CD4-positive, CD25-positive, alpha-beta regulatory T cell (primary cell): ENCODE data around the gene HOXD11. TPM values are rescaled to one million over a fixed set of nuclear protein-coding genes. Genes with fewer than 3 reads are reported as not detected.

Experiments used
- ATAC-seq, 2 donors: fragments of 150-1000 bp; cut with Tn5 transposase; one replicate each; pipeline ENCODE4 v1.10.0; 2021; ENCODE audit warnings: low read depth in 2 of 2, moderate number of reproducible peaks in 2 of 2, moderate library complexity in 1 of 2
- DNase-seq, 3 donors: peaks; one replicate each; pipeline versions ENCODE4 v3.0.0 to v3.0.0-alpha.2; 2012 to 2022; ENCODE audit warnings: mixed read lengths in 1 of 3
- H3K27ac ChIP-seq: one replicate; pipeline ENCODE4 v1.7.0; 2013; ENCODE audit warnings: mild to moderate bottlenecking, low read length; ENCODE audit not compliant: insufficient read depth, poor library complexity, severe bottlenecking
- H3K27me3 ChIP-seq: one replicate; pipeline ENCODE4 v1.7.0; 2013; ENCODE audit warnings: low read length; ENCODE audit not compliant: control insufficient read depth, insufficient read depth
- H3K36me3 ChIP-seq: one replicate; pipeline ENCODE4 v1.7.0; 2013; ENCODE audit warnings: mild to moderate bottlenecking, low read length, moderate library complexity; ENCODE audit not compliant: control insufficient read depth, insufficient read depth
- H3K4me1 ChIP-seq: 2 replicates; pipeline ENCODE4 v1.7.0; 2013; ENCODE audit warnings: mild to moderate bottlenecking, low read length; ENCODE audit not compliant: insufficient read depth, control insufficient read depth, poor library complexity, severe bottlenecking
- H3K4me3 ChIP-seq: one replicate; pipeline ENCODE4 v1.7.0; 2013; ENCODE audit warnings: low read depth, mild to moderate bottlenecking, low read length, moderate library complexity
- H3K9me3 ChIP-seq, 2 experiments: 1 replicate in 1 of 2; 2 replicates in 1 of 2; pipeline ENCODE4 v1.7.0; 2013; ENCODE audit warnings: low read length in 2 of 2, mild to moderate bottlenecking in 1 of 2, moderate library complexity in 1 of 2; ENCODE audit not compliant: control insufficient read depth in 2 of 2
- H3K27ac Mint-ChIP-seq, 3 donors: one replicate each; pipeline ENCODE4 v1.8.0; 2020 to 2022; ENCODE audit warnings: mild to moderate bottlenecking in 3 of 3, mixed read lengths in 3 of 3, moderate library complexity in 2 of 3
- H3K27me3 Mint-ChIP-seq: one replicate; pipeline ENCODE4 v1.8.0; 2022; ENCODE audit warnings: mild to moderate bottlenecking, mixed read lengths
- H3K36me3 Mint-ChIP-seq: one replicate; pipeline ENCODE4 v1.8.0; 2020; ENCODE audit warnings: mixed read lengths
- H3K4me1 Mint-ChIP-seq, 4 donors: one replicate each; pipeline ENCODE4 v1.8.0; 2020 to 2022; ENCODE audit warnings: mixed read lengths in 4 of 4, mild to moderate bottlenecking in 1 of 4
- H3K4me3 Mint-ChIP-seq, 4 donors: one replicate each; pipeline ENCODE4 v1.8.0; 2020 to 2022; ENCODE audit warnings: mild to moderate bottlenecking in 4 of 4, mixed read lengths in 4 of 4, moderate library complexity in 3 of 4
- H3K9me3 Mint-ChIP-seq, 7 donors: one replicate each; pipeline ENCODE4 v1.8.0; 2020 to 2022; ENCODE audit warnings: mixed read lengths in 7 of 7, mild to moderate bottlenecking in 3 of 7, moderate library complexity in 2 of 7
- polyA plus RNA-seq, 4 donors: library from polyadenylated mRNA; unstranded; fragments of 300-500 nt; fragmentation: Illumina TruSeq; gene quantifications; one replicate each; pipeline ENCODE4 v1.2.3, GENCODE V29; 2021
- total RNA-seq: library from RNA; stranded (reverse); gene quantifications from one replicate; pipeline ENCODE4 v1.2.3, GENCODE V29; 2022

The HOXD11 gene
- total and polyA plus RNA-seq, 5 donors from 2014 or later: not detected

DNA sequence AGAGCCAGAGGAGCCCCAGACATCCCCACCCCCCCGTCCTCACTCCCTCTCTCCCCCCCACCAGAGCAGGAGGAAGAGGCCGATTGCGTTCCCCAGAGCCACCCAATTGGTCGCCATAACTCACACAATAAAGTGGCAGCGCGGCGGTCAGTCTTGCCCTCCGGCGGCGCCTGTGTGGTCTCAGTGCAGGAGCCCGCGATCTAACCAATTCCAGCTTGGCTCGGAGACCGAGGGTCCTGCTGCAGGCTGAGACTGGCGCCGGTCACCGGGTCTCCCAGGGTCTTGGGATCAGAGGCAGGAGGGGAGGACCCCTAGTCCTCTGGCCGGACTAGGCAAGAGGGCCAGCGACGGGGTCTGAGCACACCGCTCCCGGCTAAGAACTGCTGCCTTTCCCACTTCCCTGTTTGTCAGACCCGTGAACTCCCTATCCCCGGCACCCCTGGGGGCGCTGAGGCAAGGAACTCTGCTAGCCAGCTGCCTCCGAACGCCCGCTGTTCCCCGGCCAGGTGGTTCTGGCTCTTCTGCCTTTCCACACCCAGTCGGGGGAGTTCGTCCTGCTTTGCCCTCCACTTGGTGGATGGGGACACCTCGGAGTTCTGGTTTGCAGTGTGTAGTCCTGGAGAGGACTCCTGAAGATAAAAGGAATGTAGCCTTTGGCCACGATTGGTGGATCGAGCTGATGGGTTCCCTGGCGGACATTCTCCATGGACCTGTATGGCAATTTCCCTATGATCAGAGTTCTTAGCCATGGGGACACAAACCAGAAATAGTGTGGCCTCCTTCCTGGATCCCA, 8.5 kb upstream of the HOXD11 start:
- Mint-ChIP-seq H3K4me3 (peak overlapping the region in 1 of 4 donors; percentile 32), H3K27me3 (peaks cover 97% of the 10 kb centered on the region), H3K27ac (no peak overlapping the region), H3K4me1 (peaks cover 10 to 34% (median 25%) of the 10 kb centered on the region in 4 donors), H3K9me3 (peaks cover 0 to 24% (median 2%) of the 10 kb centered on the region in 7 donors), H3K36me3 (no peaks in the 10 kb centered on the region)
- Histone ChIP-seq H3K9me3 (peaks cover 6 to 21% of the 10 kb centered on the region in 2 experiments), H3K4me3 (no peak overlapping the region), H3K27me3 (peaks cover 65% of the 10 kb centered on the region), H3K36me3 (no peaks in the 10 kb centered on the region), H3K27ac (no peak overlapping the region), H3K4me1 (peaks cover 19% of the 10 kb centered on the region)
- no peak for ATAC-seq
- no peak for DNase-seq

DNA sequence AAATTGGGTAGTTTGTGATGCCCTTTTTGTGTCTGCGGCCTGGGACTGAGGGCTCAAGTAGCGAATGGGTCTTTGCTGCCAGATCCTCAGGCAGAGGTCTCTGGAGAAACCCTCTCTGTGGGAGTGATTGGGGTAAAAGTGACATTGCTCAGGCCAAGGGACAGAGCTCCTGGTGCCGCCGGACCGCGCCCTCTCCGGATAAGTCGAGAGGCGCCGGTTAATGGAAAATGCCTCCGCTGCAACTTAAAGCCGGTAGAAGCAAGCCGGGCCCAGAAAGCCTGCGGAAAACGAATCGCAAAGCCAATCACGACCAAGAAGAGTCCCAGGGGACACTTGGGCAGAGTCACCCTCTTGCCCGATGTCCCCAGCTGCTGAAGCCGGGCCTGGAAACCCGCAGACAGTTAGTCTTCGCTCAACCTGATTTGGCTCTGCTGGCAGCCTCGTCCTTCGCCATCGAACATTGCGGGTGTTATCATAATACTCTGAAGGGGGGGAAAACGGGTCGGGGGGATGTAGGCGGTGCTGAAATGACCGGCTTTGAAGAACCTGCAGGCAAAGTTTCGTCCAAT, 7.8 kb upstream of the HOXD11 start:
- no peak for ATAC-seq
- Histone ChIP-seq H3K9me3 (peaks cover 5 to 19% of the 10 kb centered on the region in 2 experiments), H3K36me3 (no peaks in the 10 kb centered on the region), H3K27ac (no peak overlapping the region), H3K4me3 (no peak overlapping the region), H3K4me1 (peaks cover 19% of the 10 kb centered on the region), H3K27me3 (peaks cover 60% of the 10 kb centered on the region)
- peaks cover 97% of the 10 kb centered on the region for H3K27me3 Mint-ChIP-seq
- DNase-seq: no peak
- peaks cover 6 to 28% (median 20%) of the 10 kb centered on the region in 4 donors for H3K4me1 Mint-ChIP-seq
- H3K4me3 Mint-ChIP-seq: peak overlapping the region in 1 of 4 donors; percentile 58
- peaks cover 0 to 17% (median 0%) of the 10 kb centered on the region in 7 donors for H3K9me3 Mint-ChIP-seq
- no peak overlapping the region for H3K27ac Mint-ChIP-seq
- H3K36me3 Mint-ChIP-seq: no peaks in the 10 kb centered on the region

DNA sequence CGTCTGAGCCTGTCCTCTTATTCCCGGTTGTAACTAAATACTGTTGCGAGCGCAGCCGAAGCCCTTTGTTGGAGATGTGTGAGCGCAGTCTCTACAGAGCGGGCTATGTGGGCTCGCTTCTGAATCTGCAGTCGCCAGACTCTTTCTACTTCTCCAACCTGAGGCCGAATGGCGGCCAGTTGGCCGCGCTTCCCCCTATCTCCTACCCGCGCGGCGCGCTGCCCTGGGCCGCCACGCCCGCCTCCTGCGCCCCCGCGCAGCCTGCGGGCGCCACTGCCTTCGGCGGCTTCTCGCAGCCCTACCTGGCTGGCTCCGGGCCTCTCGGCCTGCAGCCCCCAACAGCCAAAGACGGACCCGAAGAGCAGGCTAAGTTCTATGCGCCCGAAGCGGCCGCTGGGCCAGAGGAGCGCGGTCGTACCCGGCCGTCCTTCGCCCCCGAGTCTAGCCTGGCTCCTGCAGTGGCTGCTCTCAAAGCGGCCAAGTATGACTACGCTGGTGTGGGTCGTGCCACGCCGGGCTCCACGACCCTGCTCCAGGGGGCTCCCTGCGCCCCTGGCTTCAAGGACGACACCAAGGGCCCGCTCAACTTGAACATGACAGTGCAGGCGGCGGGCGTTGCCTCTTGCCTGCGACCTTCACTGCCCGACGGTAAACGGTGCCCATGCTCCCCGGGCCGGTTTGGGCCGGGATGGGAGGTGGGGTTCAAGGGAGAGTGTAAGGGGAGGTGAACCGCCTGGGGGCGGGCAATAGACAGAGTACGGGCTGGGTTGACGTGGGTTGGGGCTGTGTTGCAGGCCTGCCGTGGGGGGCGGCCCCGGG, 7.1 kb upstream of the HOXD11 start, which contains the start of gene HOXD12:
TSS of gene HOXD12 (plus strand) at position 68 of the 819 bp plus-strand sequence. CDS start at position 75, 7 bp downstream.
- Histone ChIP-seq H3K4me1 (peaks cover 19% of the 10 kb centered on the region), H3K9me3 (peaks cover 3 to 15% of the 10 kb centered on the region in 2 experiments), H3K27ac (no peak within 1 kb of the TSS), H3K4me3 (no peak within 1 kb of the TSS), H3K36me3 (no peaks in the 10 kb centered on the region), H3K27me3 (peaks cover 53% of the 10 kb centered on the region)
- no peaks in the 10 kb centered on the region for H3K36me3 Mint-ChIP-seq
- H3K27ac Mint-ChIP-seq: no peak within 1 kb of the TSS
- H3K4me3 Mint-ChIP-seq: peak within 1 kb of the TSS in 2 of 4 donors; percentile 13 to 58
- H3K4me1 Mint-ChIP-seq: peaks cover 6 to 29% (median 20%) of the 10 kb centered on the region in 4 donors
- H3K9me3 Mint-ChIP-seq: peaks cover 0 to 13% (median 0%) of the 10 kb centered on the region in 7 donors
- peaks cover 97% of the 10 kb centered on the region for H3K27me3 Mint-ChIP-seq
- DNase-seq (no peak), ATAC-seq (no peak)

DNA sequence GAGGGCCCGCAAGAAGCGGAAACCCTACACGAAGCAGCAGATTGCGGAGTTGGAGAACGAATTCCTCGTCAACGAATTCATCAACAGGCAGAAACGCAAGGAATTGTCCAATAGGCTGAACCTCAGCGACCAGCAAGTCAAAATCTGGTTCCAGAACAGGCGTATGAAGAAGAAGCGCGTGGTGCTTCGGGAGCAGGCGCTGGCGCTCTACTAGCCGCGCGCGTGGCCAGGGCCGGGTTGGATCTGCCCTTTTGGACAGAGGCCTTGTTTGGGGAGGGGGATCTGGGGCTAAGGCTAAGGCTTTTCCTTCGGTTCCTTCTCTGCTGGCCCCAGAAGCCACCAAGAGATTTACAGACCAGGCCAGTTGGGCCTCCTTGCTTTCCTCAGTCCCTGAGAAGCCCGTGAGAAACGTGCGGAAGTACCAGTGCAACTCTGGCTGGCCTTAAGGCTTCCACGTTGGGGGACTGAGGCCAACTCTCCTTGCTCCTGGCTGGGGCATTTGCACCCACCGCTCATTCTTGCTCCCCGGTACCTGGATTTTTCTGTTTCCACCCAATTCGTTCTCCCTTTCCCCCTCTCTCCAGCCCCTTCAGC, 6.4 kb upstream of the HOXD11 start:
- Mint-ChIP-seq H3K27ac (no peak overlapping the region), H3K27me3 (peaks cover 97% of the 10 kb centered on the region), H3K36me3 (no peaks in the 10 kb centered on the region), H3K4me1 (peaks cover 6 to 34% (median 20%) of the 10 kb centered on the region in 4 donors), H3K9me3 (peaks cover 0 to 13% (median 0%) of the 10 kb centered on the region in 7 donors), H3K4me3 (peak overlapping the region in 1 of 4 donors; percentile 46)
- ATAC-seq: no peak
- Histone ChIP-seq H3K27ac (no peak overlapping the region), H3K27me3 (peaks cover 46% of the 10 kb centered on the region), H3K4me3 (no peak overlapping the region), H3K4me1 (peaks cover 19% of the 10 kb centered on the region), H3K36me3 (no peaks in the 10 kb centered on the region), H3K9me3 (peaks cover 2 to 8% of the 10 kb centered on the region in 2 experiments)
- no peak for DNase-seq

DNA sequence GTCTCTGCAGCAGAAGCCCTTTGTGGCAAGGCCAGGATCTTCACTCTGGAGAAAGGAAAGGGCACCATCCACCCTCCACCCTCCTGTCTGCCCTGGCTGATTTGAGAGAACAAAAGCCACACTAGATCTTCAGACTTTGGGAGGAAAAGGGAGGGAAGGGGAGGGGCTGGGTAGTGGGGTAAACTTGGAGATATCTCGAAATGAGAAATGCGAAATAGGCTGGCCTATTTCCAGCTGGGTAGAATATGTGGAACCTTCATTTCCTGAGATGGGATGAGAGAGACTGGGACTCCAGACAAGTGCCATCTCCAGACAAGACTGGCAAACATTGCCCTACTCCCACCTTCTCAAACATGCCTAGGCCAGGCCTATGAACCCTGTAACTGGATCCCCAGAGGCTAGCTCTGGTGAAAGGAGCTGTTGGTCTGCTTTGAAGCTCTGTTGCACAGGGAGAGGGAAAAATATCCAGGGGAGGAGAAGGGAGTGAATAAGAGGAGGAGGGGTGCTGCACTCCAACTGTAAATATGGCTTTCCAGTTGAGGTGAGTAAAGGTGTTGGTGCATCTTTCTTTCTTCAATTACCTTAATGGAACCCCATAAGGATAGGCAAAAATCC, 5.8 kb upstream of the HOXD11 start:
- peaks cover 17% of the 10 kb centered on the region for H3K4me1 ChIP-seq
- H3K4me1 Mint-ChIP-seq: peaks cover 5 to 36% (median 24%) of the 10 kb centered on the region in 4 donors
- ATAC-seq (no peak), DNase-seq (no peak)
- H3K9me3 ChIP-seq: peaks cover 0 to 4% of the 10 kb centered on the region in 2 experiments
- no peak overlapping the region for H3K27ac Mint-ChIP-seq
- H3K9me3 Mint-ChIP-seq: peaks cover 0 to 14% (median 0%) of the 10 kb centered on the region in 7 donors
- no peaks in the 10 kb centered on the region for H3K36me3 ChIP-seq
- H3K4me3 Mint-ChIP-seq: peak overlapping the region in 1 of 4 donors; percentile 46
- H3K27me3 Mint-ChIP-seq: peaks cover 97% of the 10 kb centered on the region
- no peak overlapping the region for H3K4me3 ChIP-seq
- peaks cover 45% of the 10 kb centered on the region for H3K27me3 ChIP-seq
- no peaks in the 10 kb centered on the region for H3K36me3 Mint-ChIP-seq
- H3K27ac ChIP-seq: no peak overlapping the region

DNA sequence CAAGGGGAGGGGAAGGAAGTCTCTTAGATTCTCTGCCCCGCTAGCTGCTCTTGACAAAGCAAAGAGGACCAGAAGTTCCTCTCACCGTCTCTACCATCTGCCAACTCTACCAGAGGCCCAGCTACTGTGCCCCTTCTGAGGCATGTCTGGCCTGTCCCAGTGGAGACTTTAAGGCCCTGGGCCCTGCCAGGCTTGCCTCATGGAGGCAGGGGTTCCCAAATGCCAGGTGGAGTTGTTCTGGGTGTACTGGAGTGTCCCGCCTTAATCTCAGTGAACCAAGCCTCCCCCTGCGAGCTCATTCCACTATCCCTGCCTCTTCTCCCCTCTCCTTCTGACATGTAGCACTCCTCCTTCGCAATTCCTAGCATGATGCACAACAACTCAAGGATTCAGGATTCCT, 5.2 kb upstream of the HOXD11 start:
- peaks cover 0 to 33% (median 20%) of the 10 kb centered on the region in 4 donors for H3K4me1 Mint-ChIP-seq
- Histone ChIP-seq H3K36me3 (no peaks in the 10 kb centered on the region), H3K4me1 (peaks cover 16% of the 10 kb centered on the region), H3K4me3 (no peak overlapping the region), H3K27ac (no peak overlapping the region), H3K27me3 (peaks cover 40% of the 10 kb centered on the region), H3K9me3 (no peaks in the 10 kb centered on the region)
- peaks cover 0 to 11% (median 0%) of the 10 kb centered on the region in 7 donors for H3K9me3 Mint-ChIP-seq
- H3K27ac Mint-ChIP-seq: no peak overlapping the region
- ATAC-seq: no peak
- H3K27me3 Mint-ChIP-seq: peaks cover 95% of the 10 kb centered on the region
- H3K4me3 Mint-ChIP-seq: peak overlapping the region in 2 of 4 donors; percentile 12 to 76
- H3K36me3 Mint-ChIP-seq: no peaks in the 10 kb centered on the region
- no peak for DNase-seq
